Calu3 (cell line): Measurements from ENCODE around the gene SPON1. TPM values are rescaled to one million over a fixed set of nuclear protein-coding genes. Genes with fewer than 3 reads are reported as not detected.

ENCODE experiments used
- BruUV-seq: library from RNA; stranded (reverse); fragments of 400-500 nt; replicated peaks from 2 replicates; lab custom pipeline; 2021; lab: Mats Ljungman, UMichigan
- CTCF ChIA-PET: fragments of 300-600 bp; sonication (Branson Sonifier 250); formaldehyde crosslinking; loops from one replicate; lab custom pipeline; 2022; ENCODE audit warnings: antibody characterized with exemption; lab: Charles Lee
- DNase-seq: peaks from one replicate; pipeline ENCODE4 v3.0.0; 2022
- H3K27ac Mint-ChIP-seq: one replicate; pipeline ENCODE4 v1.8.0; 2022; ENCODE audit warnings: mixed read lengths; ENCODE audit not compliant: unreplicated experiment
- H3K27me3 Mint-ChIP-seq: one replicate; pipeline ENCODE4 v1.8.0; 2022; ENCODE audit warnings: mixed read lengths; ENCODE audit not compliant: unreplicated experiment
- H3K36me3 Mint-ChIP-seq: one replicate; pipeline ENCODE4 v1.8.0; 2022; ENCODE audit warnings: mild to moderate bottlenecking, moderate library complexity, mixed read lengths; ENCODE audit not compliant: insufficient read depth, unreplicated experiment
- H3K4me1 Mint-ChIP-seq: one replicate; pipeline ENCODE4 v1.8.0; 2022; ENCODE audit warnings: mild to moderate bottlenecking, low read depth, mixed read lengths; ENCODE audit not compliant: unreplicated experiment
- H3K4me3 Mint-ChIP-seq: one replicate; pipeline ENCODE4 v1.8.0; 2022; ENCODE audit warnings: mild to moderate bottlenecking, low read depth, moderate library complexity, mixed read lengths; ENCODE audit not compliant: unreplicated experiment
- H3K9me3 Mint-ChIP-seq: one replicate; pipeline ENCODE4 v1.8.0; 2022; ENCODE audit warnings: low read depth, mixed read lengths; ENCODE audit not compliant: unreplicated experiment
- CTCF ChIP-seq: fragments of 200-600 bp; IDR thresholded peaks from one replicate; pipeline ENCODE4 v1.8.0; 2022; ENCODE audit warnings: antibody characterized with exemption; ENCODE audit not compliant: unreplicated experiment
- intact Hi-C: fragments of 100-400 bp; cut with micrococcal nuclease; formaldehyde crosslinking; loops from one replicate; pipeline ENCODE4 v1.10.0; 2022; ENCODE audit not compliant: unreplicated experiment
- total RNA-seq: library from RNA; stranded (reverse); gene quantifications from 2 replicates; pipeline ENCODE4 v1.2.3, GENCODE V29; 2022

Gene SPON1
- total RNA-seq, 1 experiment from 2014 or later: not detected

GRCh38 chr11:13970986-13971385 is 8.5 kb downstream of the SPON1 start:
- Mint-ChIP-seq H3K4me1 (peaks cover 7% of the 10 kb centered on the region), H3K36me3 (no peaks in the 10 kb centered on the region), H3K27ac (no peak overlapping the region), H3K9me3 (no peaks in the 10 kb centered on the region), H3K27me3 (peaks cover 43% of the 10 kb centered on the region), H3K4me3 (no peak overlapping the region)
- BruUV-seq: no TSS peak
- intact Hi-C loops: loop anchor here (1.0 kb wide), 1 partner anchor 177 kb away; no protein-coding TSS in a partner anchor
- TF ChIP-seq CTCF: peak; percentile 60
- CTCF ChIA-PET: interaction anchor here (0.6 to 2.1 kb wide), 6 partner anchors 11 to 484 kb away, joined by 3 to 26 read pairs (median 3); no protein-coding TSS in a partner anchor
- peak; percentile 76 for DNase-seq

DNA sequence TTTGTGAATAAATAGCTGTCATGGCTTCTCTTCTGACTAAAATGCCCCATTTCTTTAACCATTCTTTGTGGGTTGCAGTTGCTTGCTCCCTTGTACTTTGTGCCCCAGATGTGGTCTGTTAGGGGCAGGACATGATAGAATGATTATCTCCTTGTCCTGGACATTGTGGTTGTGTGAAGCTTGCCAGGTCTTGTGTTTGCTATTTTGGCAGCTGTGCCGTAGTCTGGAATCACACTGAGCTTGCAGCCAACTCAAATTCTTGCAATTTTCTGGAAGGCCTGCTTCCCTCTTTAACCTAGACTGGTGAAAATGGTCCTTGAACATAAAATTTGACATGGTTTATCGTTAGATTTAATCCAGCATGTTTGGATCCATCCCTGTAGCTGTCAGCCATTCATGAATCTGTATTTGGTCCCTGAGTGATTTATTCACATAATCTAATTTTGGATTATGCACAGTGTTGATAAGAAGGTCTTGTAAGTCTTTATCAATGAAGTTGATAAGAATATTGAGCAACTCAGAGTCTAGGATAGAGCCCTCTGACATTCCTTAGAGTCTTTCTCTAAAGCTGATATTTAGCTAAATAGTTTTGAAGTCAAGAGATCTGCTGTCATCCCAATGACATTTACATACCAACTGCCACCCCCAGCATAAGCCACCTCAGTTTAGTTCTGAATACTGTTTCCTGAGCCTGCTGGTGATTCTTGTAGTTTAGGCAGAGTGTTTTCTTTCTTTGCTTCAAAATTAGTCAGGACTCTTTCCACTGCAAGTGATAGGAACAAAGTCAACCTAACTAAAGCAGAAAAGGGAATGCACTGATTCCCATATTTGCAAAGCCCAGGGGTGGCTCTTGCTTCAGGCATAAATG is 9.8 kb downstream of the SPON1 start:
- H3K9me3 Mint-ChIP-seq: no peaks in the 10 kb centered on the region
- H3K4me3 Mint-ChIP-seq: no peak overlapping the region
- no peak for DNase-seq
- no peak overlapping the region for H3K27ac Mint-ChIP-seq
- peaks cover 7% of the 10 kb centered on the region for H3K4me1 Mint-ChIP-seq
- no peak for TF ChIP-seq CTCF
- peaks cover 47% of the 10 kb centered on the region for H3K27me3 Mint-ChIP-seq
- intact Hi-C loops: no loop called here
- H3K36me3 Mint-ChIP-seq: no peaks in the 10 kb centered on the region
- CTCF ChIA-PET: no interaction called here
- no TSS peak for BruUV-seq

DNA sequence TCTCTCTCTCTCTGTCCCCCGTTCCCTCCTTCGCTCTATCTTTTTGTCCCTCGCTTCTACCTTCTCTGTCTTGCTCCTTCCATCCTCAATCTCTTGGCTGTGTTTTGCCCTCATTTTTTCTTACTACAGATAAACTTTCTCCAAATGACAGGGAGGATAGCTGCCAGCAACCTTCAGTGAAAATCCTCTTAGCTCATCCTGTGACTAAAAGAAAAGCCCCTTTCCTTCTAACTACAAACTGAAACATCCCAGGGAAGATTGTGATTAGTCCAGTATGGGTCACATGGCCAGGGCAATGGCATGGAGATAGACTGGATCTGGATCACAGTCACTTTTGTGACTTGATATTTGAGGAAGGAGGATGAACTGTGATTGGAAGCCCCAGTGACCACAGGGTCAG is 10.4 kb downstream of the SPON1 start:
- CTCF ChIA-PET: interaction anchor here (0.5 kb wide), 1 partner anchor 43 kb away, joined by 6 read pairs; no protein-coding TSS in a partner anchor
- Mint-ChIP-seq H3K4me1 (peaks cover 7% of the 10 kb centered on the region), H3K9me3 (no peaks in the 10 kb centered on the region), H3K27me3 (peaks cover 54% of the 10 kb centered on the region), H3K27ac (no peak overlapping the region), H3K4me3 (no peak overlapping the region), H3K36me3 (no peaks in the 10 kb centered on the region)
- no peak for TF ChIP-seq CTCF
- no peak for DNase-seq
- BruUV-seq: no TSS peak
- intact Hi-C loops: no loop called here

- H3K27ac Mint-ChIP-seq: no peak overlapping the region
- intact Hi-C loops: no loop called here
- CTCF ChIA-PET: interaction anchor here (0.6 kb wide), 1 partner anchor 313 kb away, joined by 3 read pairs; no protein-coding TSS in a partner anchor
- no peak overlapping the region for H3K4me3 Mint-ChIP-seq
- H3K4me1 Mint-ChIP-seq: peaks cover 7% of the 10 kb centered on the region
- peaks cover 61% of the 10 kb centered on the region for H3K27me3 Mint-ChIP-seq
- BruUV-seq: no TSS peak
- H3K9me3 Mint-ChIP-seq: no peaks in the 10 kb centered on the region
- no peak for DNase-seq
- no peaks in the 10 kb centered on the region for H3K36me3 Mint-ChIP-seq
- TF ChIP-seq CTCF: no peak
These were observed 12.1 kb downstream of the SPON1 start for GRCh38 chr11:13974631-13975030.
